Duodenal mucosa (tissue), 2 donors: ENCODE data around the gene BMP4.
"Not testable (repeated sequence)": the region's sequence is repeated elsewhere in the genome, so short reads cannot be mapped to it uniquely, and the experiment has no call there.

Source experiments
- H3K27ac ChIP-seq: one replicate; pipeline ENCODE4 v1.7.0; 2013; ENCODE audit warnings: low read depth, low read length
- H3K27me3 ChIP-seq, 2 donors: one replicate each; pipeline ENCODE4 v1.7.0; 2013; ENCODE audit warnings: low read length in 2 of 2, control low read depth in 1 of 2; ENCODE audit not compliant: insufficient read depth in 2 of 2, control insufficient read depth in 1 of 2
- H3K36me3 ChIP-seq, 2 donors: one replicate each; pipeline ENCODE4 v1.7.0; 2013; ENCODE audit warnings: low read length in 2 of 2, control low read depth in 1 of 2; ENCODE audit not compliant: insufficient read depth in 2 of 2, control insufficient read depth in 1 of 2
- H3K4me1 ChIP-seq, 2 donors: one replicate each; pipeline ENCODE4 v1.7.0; 2013; ENCODE audit warnings: low read length in 2 of 2, control low read depth in 1 of 2; ENCODE audit not compliant: insufficient read depth in 2 of 2, control insufficient read depth in 1 of 2
- H3K4me3 ChIP-seq, 2 donors: one replicate each; pipeline ENCODE4 v1.7.0; 2013; ENCODE audit warnings: low read length in 2 of 2, low read depth in 1 of 2
- H3K9ac ChIP-seq, 2 donors: one replicate each; pipeline ENCODE4 v1.7.0; 2013; ENCODE audit warnings: low read length in 2 of 2, low read depth in 1 of 2
- H3K9me3 ChIP-seq, 2 donors: one replicate each; pipeline ENCODE4 v1.7.0; 2013; ENCODE audit warnings: low read length in 2 of 2, control low read depth in 1 of 2; ENCODE audit not compliant: control insufficient read depth in 1 of 2

The BMP4 gene

GRCh38 chr14:53956427-53957201 lies at the start of gene BMP4:
Gene BMP4, minus strand, starts transcription at chr14:53956825. Its CDS starts 4,603 bp downstream, at chr14:53952222.
- H3K9me3 ChIP-seq, result no peaks in the 10 kb centered on the region
- H3K4me3 ChIP-seq, result peak within 1 kb of the TSS; percentile 76 to 80
- peaks cover 8 to 25% of the 10 kb centered on the region in 2 donors for H3K27me3 ChIP-seq
- H3K4me1 ChIP-seq, result peaks cover 12 to 16% of the 10 kb centered on the region in 2 donors
- peak within 1 kb of the TSS; percentile 71 for H3K27ac ChIP-seq
- H3K36me3 ChIP-seq, result no peaks in the 10 kb centered on the region
- peak within 1 kb of the TSS; percentile 70 to 73 for H3K9ac ChIP-seq

- H3K4me3 ChIP-seq, result no peak overlapping the region
- no peaks in the 10 kb centered on the region for H3K27me3 ChIP-seq
- H3K36me3 ChIP-seq, result no peaks in the 10 kb centered on the region
- H3K9ac ChIP-seq, result no peak overlapping the region
- no peak overlapping the region for H3K27ac ChIP-seq
- H3K9me3 ChIP-seq, result no peaks in the 10 kb centered on the region
- H3K4me1 ChIP-seq, result no peaks in the 10 kb centered on the region
Measured at GRCh38 chr14:54003064-54003463, 46.4 kb upstream of the BMP4 start.

- Histone ChIP-seq H3K27ac (no peak overlapping the region), H3K4me3 (no peak overlapping the region), H3K4me1 (no peaks in the 10 kb centered on the region), H3K9ac (no peak overlapping the region), H3K36me3 (no peaks in the 10 kb centered on the region), H3K9me3 (no peaks in the 10 kb centered on the region), H3K27me3 (no peaks in the 10 kb centered on the region)
Measured at GRCh38 chr14:54002653-54003052, 46.0 kb upstream of the BMP4 start.

DNA sequence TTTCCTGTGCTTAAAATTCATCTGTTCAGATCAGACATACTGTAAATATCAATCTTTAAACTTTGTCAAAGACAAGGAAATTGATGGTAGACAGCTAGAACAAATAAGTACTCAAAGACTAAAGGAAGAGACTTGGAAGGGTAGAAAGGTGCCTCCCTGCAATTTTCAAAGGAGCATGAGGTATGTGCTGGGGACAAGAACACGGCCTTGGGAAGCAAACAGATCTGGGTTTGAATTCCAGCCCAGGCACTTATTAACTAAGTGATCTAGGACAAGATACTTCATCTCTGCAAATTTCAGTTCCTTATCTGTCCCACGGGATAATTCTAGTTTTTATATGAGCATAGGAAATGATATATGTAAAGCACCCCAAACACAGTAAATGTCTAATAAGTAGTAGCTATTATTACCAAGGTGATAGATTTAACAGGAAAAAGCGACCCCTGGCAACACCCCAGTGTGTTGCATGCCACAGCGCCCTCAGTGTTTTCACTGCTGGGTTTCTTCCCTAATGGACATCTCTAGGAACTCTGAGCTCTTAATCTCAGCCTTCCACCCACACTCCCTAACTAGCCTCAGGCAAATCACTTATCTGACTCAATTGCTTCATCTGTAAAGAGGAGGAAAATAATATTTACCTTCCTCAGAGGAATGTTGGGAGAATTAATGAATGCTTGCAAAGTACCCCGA lies 44.7 kb upstream of the BMP4 start:
- Histone ChIP-seq H3K27me3 (no peaks in the 10 kb centered on the region), H3K4me3 (no peak overlapping the region), H3K27ac (no peak overlapping the region), H3K4me1 (no peaks in the 10 kb centered on the region), H3K9ac (no peak overlapping the region), H3K9me3 (no peaks in the 10 kb centered on the region), H3K36me3 (no peaks in the 10 kb centered on the region)

DNA sequence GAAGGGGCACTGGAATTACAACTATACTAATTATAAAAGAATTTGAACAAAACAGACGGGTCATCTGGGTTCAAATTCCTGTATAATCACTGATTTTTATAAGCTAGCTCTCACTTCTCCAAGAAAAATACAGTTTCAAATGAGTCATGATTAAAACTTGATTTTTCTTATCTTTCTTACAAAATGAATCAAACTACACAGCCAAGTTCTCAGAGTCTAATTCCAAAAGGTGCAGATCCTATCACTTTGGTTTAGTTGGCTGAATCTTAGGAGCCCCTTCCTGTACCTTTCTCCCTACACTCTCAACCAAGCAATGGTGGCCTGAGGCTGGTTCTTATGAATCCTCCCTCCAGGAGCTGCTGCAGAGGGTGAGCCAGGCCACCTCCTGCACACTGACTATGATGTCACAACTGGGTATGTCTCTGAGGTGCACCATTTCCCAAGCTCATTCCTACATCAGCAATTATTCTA lies 43.8 kb upstream of the BMP4 start:
- no peak overlapping the region for H3K27ac ChIP-seq
- no peak overlapping the region for H3K9ac ChIP-seq
- H3K36me3 ChIP-seq, result no peaks in the 10 kb centered on the region
- H3K9me3 ChIP-seq, result no peaks in the 10 kb centered on the region
- no peak overlapping the region for H3K4me3 ChIP-seq
- H3K4me1 ChIP-seq, result no peaks in the 10 kb centered on the region
- H3K27me3 ChIP-seq, result no peaks in the 10 kb centered on the region

DNA sequence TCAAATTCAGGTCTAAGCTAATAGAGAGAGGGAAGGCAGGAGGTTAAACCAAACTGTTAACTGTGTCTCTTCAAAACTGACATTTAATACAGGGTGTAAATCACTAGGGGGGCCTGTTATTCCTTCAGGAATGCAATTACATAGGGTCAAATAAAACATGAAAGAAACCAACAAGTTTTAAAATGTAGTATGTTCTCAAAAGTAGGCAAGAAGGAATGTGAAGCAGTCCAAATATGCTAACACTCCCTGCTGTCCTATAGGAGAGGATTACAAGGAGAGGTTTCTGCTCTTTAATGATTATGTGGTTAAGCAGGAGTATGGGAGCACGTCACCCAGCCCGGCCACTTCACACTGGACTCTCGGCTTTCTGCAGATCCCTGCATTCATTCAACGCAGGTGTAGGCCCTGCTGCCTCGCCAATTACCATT lies 42.5 kb upstream of the BMP4 start:
- no peaks in the 10 kb centered on the region for H3K36me3 ChIP-seq
- no peaks in the 10 kb centered on the region for H3K9me3 ChIP-seq
- no peaks in the 10 kb centered on the region for H3K4me1 ChIP-seq
- H3K27ac ChIP-seq, result no peak overlapping the region
- H3K4me3 ChIP-seq, result no peak overlapping the region
- no peaks in the 10 kb centered on the region for H3K27me3 ChIP-seq
- no peak overlapping the region for H3K9ac ChIP-seq

DNA sequence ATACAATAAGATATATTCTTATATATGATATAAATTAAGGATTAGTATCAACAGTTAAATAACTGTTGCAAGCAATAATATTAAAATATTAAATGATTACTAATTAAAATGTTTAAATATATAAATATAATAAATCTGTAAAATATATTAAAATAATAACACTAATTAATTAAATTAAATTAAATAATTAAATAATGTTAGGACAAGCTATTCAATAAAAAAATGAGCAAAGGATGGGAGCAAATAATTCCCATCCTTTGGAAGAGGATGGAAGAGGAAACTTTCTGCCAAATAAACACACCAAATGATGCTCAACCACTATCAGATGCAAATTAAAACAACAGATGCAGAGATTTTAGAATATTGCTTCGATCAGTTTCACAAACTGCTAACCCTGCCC lies 39.4 kb upstream of the BMP4 start:
- no peak overlapping the region for H3K9ac ChIP-seq
- no peak overlapping the region for H3K27ac ChIP-seq
- H3K4me1 ChIP-seq, result no peaks in the 10 kb centered on the region

DNA sequence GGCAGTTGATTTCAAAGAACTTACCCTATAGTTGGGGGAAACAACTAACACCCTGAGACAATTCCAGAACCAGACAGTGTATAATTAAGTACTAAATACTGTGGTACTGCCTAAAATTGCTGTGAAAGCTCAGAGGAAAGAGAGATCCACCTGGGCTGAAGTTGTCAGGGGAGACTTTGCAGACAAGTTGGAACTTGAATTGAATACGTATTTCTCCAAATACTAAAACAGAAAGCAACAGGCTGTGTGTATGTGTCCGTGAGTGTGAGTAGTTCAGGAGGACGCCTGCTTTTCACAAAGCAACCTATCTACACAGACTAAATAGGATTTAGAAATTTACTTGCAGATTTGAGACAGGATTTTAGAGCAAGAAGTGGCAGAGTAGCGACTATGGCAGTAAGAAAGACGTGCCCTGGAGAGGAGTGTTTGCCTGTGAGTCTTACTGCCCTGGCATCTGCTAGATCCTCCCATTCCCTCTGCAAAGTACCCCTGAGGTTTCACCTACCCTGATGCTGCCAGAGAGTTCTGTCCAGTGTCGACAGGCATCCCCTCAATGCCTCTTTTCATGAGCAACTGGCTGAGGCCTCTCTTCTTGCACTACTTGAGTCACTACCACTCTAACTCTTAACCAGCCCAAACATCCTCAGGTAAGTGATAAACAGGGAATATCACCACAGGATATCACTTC lies 37.4 kb upstream of the BMP4 start:
- Histone ChIP-seq H3K27ac (no peak overlapping the region), H3K4me1 (no peaks in the 10 kb centered on the region), H3K9ac (no peak overlapping the region), H3K27me3 (no peaks in the 10 kb centered on the region), H3K36me3 (no peaks in the 10 kb centered on the region), H3K9me3 (no peaks in the 10 kb centered on the region), H3K4me3 (no peak overlapping the region)

More for the DNA sequence above, 39.4 kb upstream of the BMP4 start:
- Histone ChIP-seq H3K4me3 (no peak overlapping the region), H3K36me3 (no peaks in the 10 kb centered on the region), H3K9me3 (no peaks in the 10 kb centered on the region), H3K27me3 (no peaks in the 10 kb centered on the region)

- H3K9ac ChIP-seq, result no peak overlapping the region
- H3K27me3 ChIP-seq, result no peaks in the 10 kb centered on the region
- peaks cover 0 to under 1% of the 10 kb centered on the region in 2 donors for H3K9me3 ChIP-seq
- no peaks in the 10 kb centered on the region for H3K36me3 ChIP-seq
- no peak overlapping the region for H3K27ac ChIP-seq
- no peak overlapping the region for H3K4me3 ChIP-seq
- H3K4me1 ChIP-seq, result no peaks in the 10 kb centered on the region
Measured at GRCh38 chr14:53990978-53991377, 34.4 kb upstream of the BMP4 start.

- H3K9ac ChIP-seq, H3K27ac ChIP-seq, H3K36me3 ChIP-seq, H3K4me3 ChIP-seq, H3K4me1 ChIP-seq, H3K27me3 ChIP-seq, H3K9me3 ChIP-seq: not testable (repeated sequence)
Measured at GRCh38 chr14:53986718-53987117, 30.1 kb upstream of the BMP4 start.
